Measurements from ENCODE around the gene BEGAIN. TPM values are rescaled to one million over a fixed set of nuclear protein-coding genes. Genes with fewer than 3 reads are reported as not detected.

Gene BEGAIN
- total and polyA plus RNA-seq, 2 donors (not counting 3 experiments of a cell fraction or from before 2014, with no cell fraction given): 0.49 TPM; not detected in 1

- CTCF ChIA-PET: interaction anchor here (1.0 kb wide), 1 partner anchor 35 kb away, joined by 3 read pairs; no protein-coding TSS in a partner anchor
- Histone ChIP-seq H3K27me3 (ENCODE audit: control insufficient read depth in 2 of 2, insufficient read depth in 2 of 2, low read length in 2 of 2) (no peaks in the 10 kb centered on the region), H3K4me3 (replicated peaks in 1 of 3; ENCODE audit: insufficient read depth in 1 of 3, low read depth in 1 of 3, low read length in 3 of 3) (no peak overlapping the region), H3K79me2 (ENCODE audit: control insufficient read depth, insufficient read depth, low read length) (no peaks in the 10 kb centered on the region), H3K4me1 (ENCODE audit: control insufficient read depth, extremely low read depth, insufficient read depth, low read length) (no peaks in the 10 kb centered on the region), H4K20me1 (replicated peaks; ENCODE audit: control insufficient read depth, extremely low read depth, insufficient read depth, low read length) (no peaks in the 10 kb centered on the region), H3K9me1 (replicated peaks; ENCODE audit: control insufficient read depth, extremely low read depth, insufficient read depth, low read length) (no peaks in the 10 kb centered on the region), H3K9me3 (replicated peaks; ENCODE audit: control insufficient read depth, insufficient read depth, low read length) (no peaks in the 10 kb centered on the region), H3K4me2 (ENCODE audit: insufficient read depth, low read length) (no peak overlapping the region), H3K9ac (replicated peaks; ENCODE audit: extremely low read depth, insufficient read depth, low read length) (no peak overlapping the region), H3K36me3 (ENCODE audit: control insufficient read depth in 2 of 2, extremely low read depth in 1 of 2, insufficient read depth in 2 of 2, low read length in 2 of 2) (no peaks in the 10 kb centered on the region), H3K27ac (ENCODE audit: insufficient read depth, low read depth, low read length) (no peak overlapping the region), H2AFZ (ENCODE audit: low read depth, low read length) (no peak overlapping the region)
- BruUV-seq (replicated peaks): no TSS peak
- TF ChIP-seq MYC (IDR thresholded peaks at IDR 0.05; ENCODE audit: low read depth, low read length) (no peak), GATA2 (IDR thresholded peaks at IDR 0.05; ENCODE audit: insufficient read depth, insufficient read length, low read depth, low read length) (no peak), POLR2A (IDR thresholded peaks at IDR 0.05; ENCODE audit: low read depth, low read length) (no peak), CTCF (IDR thresholded peaks at IDR 0.05; ENCODE audit: extremely low read depth in 1 of 2, insufficient read depth in 1 of 2, low read depth in 1 of 2, low read length in 2 of 2) (no peak)
- intact Hi-C loops (cut with micrococcal nuclease) (no loop called here), dilution Hi-C loops (cut with MboI; ENCODE audit: extremely low pct_ligation_motif_present, low sequenced_read_pairs) (no loop called here)
- POLR2A ChIA-PET: no interaction called here
- no peak for DNase-seq (ENCODE audit: low read depth, low spot score)
- FAIRE-seq: no peak
Observed at GRCh38 chr14:100610511-100611217, 23.4 kb upstream of the BEGAIN start.

- Histone ChIP-seq H3K79me2 (ENCODE audit: control insufficient read depth, insufficient read depth, low read length) (no peaks in the 10 kb centered on the region), H3K9ac (replicated peaks; ENCODE audit: extremely low read depth, insufficient read depth, low read length) (no peak overlapping the region), H2AFZ (ENCODE audit: low read depth, low read length) (no peak overlapping the region), H3K4me2 (ENCODE audit: insufficient read depth, low read length) (no peak overlapping the region), H3K9me1 (replicated peaks; ENCODE audit: control insufficient read depth, extremely low read depth, insufficient read depth, low read length) (no peaks in the 10 kb centered on the region), H3K27ac (ENCODE audit: insufficient read depth, low read depth, low read length) (no peak overlapping the region), H3K9me3 (replicated peaks; ENCODE audit: control insufficient read depth, insufficient read depth, low read length) (no peaks in the 10 kb centered on the region), H3K27me3 (ENCODE audit: control insufficient read depth in 2 of 2, insufficient read depth in 2 of 2, low read length in 2 of 2) (no peaks in the 10 kb centered on the region), H3K4me3 (replicated peaks in 1 of 3; ENCODE audit: insufficient read depth in 1 of 3, low read depth in 1 of 3, low read length in 3 of 3) (no peak overlapping the region), H3K4me1 (ENCODE audit: control insufficient read depth, extremely low read depth, insufficient read depth, low read length) (no peaks in the 10 kb centered on the region), H3K36me3 (ENCODE audit: control insufficient read depth in 2 of 2, extremely low read depth in 1 of 2, insufficient read depth in 2 of 2, low read length in 2 of 2) (no peaks in the 10 kb centered on the region), H4K20me1 (replicated peaks; ENCODE audit: control insufficient read depth, extremely low read depth, insufficient read depth, low read length) (no peaks in the 10 kb centered on the region)
- TF ChIP-seq EZH2 (IDR thresholded peaks at IDR 0.05; ENCODE audit: borderline replicate concordance, low read depth, low read length, severe bottlenecking) (no peak), MYC (IDR thresholded peaks at IDR 0.05; ENCODE audit: low read depth, low read length) (no peak), POLR2AphosphoS5 (IDR thresholded peaks at IDR 0.05; ENCODE audit: insufficient read depth, low read depth, low read length) (no peak), MAX (IDR thresholded peaks at IDR 0.05; ENCODE audit: insufficient read depth, insufficient read length) (no peak), CTCF (IDR thresholded peaks at IDR 0.05; ENCODE audit: extremely low read depth in 1 of 2, insufficient read depth in 1 of 2, low read depth in 1 of 2, low read length in 2 of 2) (no peak), GATA2 (IDR thresholded peaks at IDR 0.05; ENCODE audit: insufficient read depth, insufficient read length, low read depth, low read length) (no peak), FOS (IDR thresholded peaks at IDR 0.05; ENCODE audit: borderline replicate concordance, insufficient read depth, low read length) (no peak), POLR2A (IDR thresholded peaks at IDR 0.05; ENCODE audit: low read depth, low read length) (no peak), JUN (IDR thresholded peaks at IDR 0.05; ENCODE audit: borderline replicate concordance, insufficient read depth, insufficient read length, low read depth) (no peak)
- FAIRE-seq (no peak), DNase-seq (ENCODE audit: low read depth, low spot score) (no peak)
- dilution Hi-C loops (cut with MboI; ENCODE audit: extremely low pct_ligation_motif_present, low sequenced_read_pairs) (no loop called here), intact Hi-C loops (cut with micrococcal nuclease) (no loop called here)
- ChIA-PET POLR2A (no interaction called here), CTCF (interaction anchor here (1.0 kb wide), 1 partner anchor 36 kb away, joined by 3 read pairs; no protein-coding TSS in a partner anchor)
- no TSS peak for BruUV-seq (replicated peaks)
Observed at GRCh38 chr14:100609941-100610391, 22.7 kb upstream of the BEGAIN start.
